ENCODE results near the gene PAQR5.

- TF ChIP-seq ELF4 (CRISPR knock-in tag; IDR thresholded peaks at IDR 0.05; ENCODE audit: low read depth) (no peak), ZSCAN18 (CRISPR knock-in tag; IDR thresholded peaks at IDR 0.05) (no peak), GABPB1 (CRISPR knock-in tag; IDR thresholded peaks at IDR 0.05) (no peak), ETV6 (CRISPR knock-in tag; IDR thresholded peaks at IDR 0.05) (no peak), FOXK1 (CRISPR knock-in tag; IDR thresholded peaks at IDR 0.05) (no peak), ATF1 (CRISPR knock-in tag; IDR thresholded peaks at IDR 0.05) (no peak), FOXP1 (CRISPR knock-in tag; IDR thresholded peaks at IDR 0.05; ENCODE audit: borderline replicate concordance) (no peak), USF2 (CRISPR knock-in tag; IDR thresholded peaks at IDR 0.05) (no peak), JUN (CRISPR knock-in tag; IDR thresholded peaks at IDR 0.05) (no peak)
- TF ChIP-seq, protein P1, sequence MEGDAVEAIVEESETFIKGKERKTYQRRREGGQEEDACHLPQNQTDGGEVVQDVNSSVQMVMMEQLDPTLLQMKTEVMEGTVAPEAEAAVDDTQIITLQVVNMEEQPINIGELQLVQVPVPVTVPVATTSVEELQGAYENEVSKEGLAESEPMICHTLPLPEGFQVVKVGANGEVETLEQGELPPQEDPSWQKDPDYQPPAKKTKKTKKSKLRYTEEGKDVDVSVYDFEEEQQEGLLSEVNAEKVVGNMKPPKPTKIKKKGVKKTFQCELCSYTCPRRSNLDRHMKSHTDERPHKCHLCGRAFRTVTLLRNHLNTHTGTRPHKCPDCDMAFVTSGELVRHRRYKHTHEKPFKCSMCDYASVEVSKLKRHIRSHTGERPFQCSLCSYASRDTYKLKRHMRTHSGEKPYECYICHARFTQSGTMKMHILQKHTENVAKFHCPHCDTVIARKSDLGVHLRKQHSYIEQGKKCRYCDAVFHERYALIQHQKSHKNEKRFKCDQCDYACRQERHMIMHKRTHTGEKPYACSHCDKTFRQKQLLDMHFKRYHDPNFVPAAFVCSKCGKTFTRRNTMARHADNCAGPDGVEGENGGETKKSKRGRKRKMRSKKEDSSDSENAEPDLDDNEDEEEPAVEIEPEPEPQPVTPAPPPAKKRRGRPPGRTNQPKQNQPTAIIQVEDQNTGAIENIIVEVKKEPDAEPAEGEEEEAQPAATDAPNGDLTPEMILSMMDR (IDR thresholded peaks at IDR 0.05): no peak
- TF ChIP-seq, protein P2, sequence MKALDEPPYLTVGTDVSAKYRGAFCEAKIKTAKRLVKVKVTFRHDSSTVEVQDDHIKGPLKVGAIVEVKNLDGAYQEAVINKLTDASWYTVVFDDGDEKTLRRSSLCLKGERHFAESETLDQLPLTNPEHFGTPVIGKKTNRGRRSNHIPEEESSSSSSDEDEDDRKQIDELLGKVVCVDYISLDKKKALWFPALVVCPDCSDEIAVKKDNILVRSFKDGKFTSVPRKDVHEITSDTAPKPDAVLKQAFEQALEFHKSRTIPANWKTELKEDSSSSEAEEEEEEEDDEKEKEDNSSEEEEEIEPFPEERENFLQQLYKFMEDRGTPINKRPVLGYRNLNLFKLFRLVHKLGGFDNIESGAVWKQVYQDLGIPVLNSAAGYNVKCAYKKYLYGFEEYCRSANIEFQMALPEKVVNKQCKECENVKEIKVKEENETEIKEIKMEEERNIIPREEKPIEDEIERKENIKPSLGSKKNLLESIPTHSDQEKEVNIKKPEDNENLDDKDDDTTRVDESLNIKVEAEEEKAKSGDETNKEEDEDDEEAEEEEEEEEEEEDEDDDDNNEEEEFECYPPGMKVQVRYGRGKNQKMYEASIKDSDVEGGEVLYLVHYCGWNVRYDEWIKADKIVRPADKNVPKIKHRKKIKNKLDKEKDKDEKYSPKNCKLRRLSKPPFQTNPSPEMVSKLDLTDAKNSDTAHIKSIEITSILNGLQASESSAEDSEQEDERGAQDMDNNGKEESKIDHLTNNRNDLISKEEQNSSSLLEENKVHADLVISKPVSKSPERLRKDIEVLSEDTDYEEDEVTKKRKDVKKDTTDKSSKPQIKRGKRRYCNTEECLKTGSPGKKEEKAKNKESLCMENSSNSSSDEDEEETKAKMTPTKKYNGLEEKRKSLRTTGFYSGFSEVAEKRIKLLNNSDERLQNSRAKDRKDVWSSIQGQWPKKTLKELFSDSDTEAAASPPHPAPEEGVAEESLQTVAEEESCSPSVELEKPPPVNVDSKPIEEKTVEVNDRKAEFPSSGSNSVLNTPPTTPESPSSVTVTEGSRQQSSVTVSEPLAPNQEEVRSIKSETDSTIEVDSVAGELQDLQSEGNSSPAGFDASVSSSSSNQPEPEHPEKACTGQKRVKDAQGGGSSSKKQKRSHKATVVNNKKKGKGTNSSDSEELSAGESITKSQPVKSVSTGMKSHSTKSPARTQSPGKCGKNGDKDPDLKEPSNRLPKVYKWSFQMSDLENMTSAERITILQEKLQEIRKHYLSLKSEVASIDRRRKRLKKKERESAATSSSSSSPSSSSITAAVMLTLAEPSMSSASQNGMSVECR (CRISPR knock-in tag; IDR thresholded peaks at IDR 0.05; ENCODE audit: borderline replicate concordance): no peak
Measured at GRCh38 chr15:69344238-69344637, 45.5 kb downstream of the PAQR5 start.

Data from WTC11 (cell line).